Measurements from ENCODE around the gene GALT.

The GALT gene

DNA sequence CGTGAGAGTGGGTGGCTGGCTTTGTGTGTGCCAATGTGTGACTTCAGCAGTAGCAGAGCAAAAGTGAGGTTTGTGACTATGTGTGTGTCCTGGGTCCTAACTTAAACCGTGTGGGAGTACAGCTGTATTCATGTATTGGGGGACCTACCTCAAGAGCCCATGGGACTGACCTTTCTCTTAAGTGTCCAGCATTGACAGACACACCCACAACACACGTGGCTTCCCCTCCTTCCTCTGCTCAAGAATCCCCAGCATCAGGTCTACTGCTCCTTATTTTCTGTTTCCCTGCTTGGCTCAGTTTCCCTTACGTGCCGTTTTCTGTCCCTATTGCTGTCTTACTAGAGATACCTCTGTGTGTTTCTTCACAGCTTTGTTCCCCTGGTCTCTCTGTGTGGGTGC is 6.1 kb downstream of the GALT start:
- DNase-seq = no peak

DNA sequence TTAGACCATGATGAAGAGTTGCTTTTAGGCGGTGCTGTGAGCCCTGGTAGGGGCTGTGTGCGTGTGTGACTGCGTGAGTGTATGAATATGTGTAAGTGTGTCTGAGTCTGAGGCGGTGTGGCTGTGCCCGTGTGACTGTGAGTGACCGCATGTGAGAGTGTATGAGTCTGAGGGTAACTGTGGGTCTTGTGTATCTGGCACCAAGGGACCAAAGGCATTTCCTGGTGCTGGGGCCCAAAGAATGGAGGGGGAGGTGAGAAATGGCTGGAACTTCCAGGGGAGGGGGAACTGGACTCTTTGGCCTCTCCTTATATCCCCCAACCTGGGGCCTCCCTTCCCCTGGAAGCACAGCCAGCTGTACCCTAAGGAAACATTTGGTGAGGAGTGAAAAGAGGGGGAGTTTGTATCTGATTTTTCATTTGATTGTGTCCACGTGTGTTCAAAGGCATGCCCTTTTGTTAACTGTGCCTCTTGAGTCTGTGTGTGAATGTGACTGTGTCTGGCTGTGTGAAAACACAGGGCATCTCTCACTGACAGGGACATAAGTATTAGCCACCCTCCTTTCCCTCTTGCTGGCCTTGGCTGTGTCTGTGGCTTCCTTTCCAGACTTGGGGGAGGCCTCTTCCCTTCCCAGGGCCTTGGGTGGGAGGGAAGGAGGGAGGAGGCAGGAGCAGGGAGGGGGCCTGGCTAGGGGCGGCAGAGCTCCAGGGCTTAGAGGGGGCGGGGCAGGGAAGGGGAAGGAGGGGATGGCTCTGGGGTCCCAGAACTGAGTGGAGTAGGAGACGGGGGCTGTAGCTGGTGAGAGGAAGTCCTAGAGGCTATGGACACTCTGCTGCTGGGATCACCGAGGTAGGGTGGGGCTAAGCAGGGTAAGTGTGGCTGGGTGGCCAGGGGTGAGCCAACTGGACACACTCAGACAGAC is 6.9 kb downstream of the GALT start:
- DNase-seq = no peak

DNA sequence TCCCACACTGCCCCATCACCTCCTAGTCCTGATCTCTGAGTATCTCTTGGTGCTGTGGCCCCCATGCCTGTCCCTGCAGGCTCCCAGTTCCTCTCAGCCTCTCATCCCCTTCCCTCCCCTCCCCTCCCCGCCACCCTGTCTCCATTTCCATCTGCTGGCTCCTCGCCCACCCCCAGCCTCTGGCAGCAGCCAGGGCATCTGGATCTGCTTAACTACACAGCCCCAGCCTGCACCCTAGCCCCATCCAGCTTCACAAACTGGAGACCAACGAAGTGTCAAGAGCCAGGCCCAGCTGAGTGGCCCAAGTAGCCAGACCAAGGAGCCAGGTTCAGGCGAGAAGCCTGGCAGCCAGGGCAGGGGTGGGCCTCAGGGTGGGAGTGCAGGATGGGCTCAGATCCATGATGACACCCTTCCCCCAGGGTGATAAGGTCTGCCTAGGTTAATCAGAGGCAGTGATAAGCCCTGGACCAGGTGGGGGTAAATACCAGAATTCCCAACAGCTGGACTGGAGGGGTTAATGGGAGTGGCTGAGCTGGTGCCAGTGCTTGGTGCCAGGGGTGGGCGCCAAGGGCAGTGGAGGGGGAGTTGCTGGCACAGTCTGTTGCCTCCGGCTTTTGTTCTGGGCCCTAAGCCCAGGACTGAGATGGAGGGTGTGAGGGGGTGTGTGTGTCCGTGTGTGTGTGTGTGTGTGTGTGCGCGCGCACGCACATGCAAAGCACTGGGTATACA is 8.0 kb downstream of the GALT start:
- no peak for DNase-seq

DNA sequence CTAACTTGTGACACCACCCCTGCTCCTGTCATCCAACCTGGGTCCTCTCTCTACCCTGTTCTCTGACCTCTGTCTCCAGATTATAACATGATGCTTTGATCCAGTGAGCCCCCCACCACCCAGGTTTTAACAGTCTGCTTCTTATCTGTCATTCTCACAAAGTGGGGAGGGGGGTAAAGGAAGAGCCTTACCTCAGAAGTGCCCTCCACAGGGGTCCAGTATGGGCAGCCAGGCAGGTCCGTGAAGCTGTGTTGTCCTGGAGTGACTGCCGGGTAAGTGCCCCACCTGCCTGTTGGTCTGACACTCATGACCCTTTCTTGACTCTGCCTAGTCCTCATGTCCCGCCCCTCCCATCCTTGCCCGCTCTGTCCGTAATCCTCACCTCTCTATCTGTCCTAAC is 8.9 kb downstream of the GALT start:
- no peak for DNase-seq

DNA sequence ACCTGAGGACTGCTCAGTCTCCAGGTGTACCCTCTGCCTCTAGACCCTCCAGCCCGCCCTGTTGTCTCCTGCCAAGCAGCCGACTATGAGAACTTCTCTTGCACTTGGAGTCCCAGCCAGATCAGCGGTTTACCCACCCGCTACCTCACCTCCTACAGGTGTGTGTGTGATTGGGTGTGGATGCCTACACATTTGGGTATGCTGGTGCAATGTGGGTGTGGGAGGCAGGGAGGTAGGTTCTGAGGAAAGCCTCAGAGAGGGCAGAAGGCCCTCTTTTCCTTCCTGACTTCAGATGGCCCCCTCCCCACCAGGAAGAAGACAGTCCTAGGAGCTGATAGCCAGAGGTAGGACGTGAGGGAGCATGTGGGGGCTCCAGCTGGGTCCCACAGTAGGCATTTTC is 10.5 kb downstream of the GALT start:
- DNase-seq = no peak

DNA sequence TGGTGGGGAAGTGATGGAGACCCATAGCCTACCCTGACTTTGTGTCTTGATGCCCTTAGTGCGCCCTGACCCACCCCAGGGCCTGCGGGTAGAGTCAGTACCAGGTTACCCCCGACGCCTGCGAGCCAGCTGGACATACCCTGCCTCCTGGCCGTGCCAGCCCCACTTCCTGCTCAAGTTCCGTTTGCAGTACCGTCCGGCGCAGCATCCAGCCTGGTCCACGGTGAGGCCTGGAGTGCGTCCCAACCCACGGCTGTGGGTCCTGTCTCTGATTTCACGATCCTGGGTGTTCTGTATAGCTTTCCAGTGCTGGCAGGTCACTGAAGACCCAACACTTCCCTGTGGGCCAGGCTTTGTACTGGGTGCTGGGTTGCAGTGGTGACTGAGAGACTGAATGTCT is 12.0 kb downstream of the GALT start:
- no peak for DNase-seq

DNA sequence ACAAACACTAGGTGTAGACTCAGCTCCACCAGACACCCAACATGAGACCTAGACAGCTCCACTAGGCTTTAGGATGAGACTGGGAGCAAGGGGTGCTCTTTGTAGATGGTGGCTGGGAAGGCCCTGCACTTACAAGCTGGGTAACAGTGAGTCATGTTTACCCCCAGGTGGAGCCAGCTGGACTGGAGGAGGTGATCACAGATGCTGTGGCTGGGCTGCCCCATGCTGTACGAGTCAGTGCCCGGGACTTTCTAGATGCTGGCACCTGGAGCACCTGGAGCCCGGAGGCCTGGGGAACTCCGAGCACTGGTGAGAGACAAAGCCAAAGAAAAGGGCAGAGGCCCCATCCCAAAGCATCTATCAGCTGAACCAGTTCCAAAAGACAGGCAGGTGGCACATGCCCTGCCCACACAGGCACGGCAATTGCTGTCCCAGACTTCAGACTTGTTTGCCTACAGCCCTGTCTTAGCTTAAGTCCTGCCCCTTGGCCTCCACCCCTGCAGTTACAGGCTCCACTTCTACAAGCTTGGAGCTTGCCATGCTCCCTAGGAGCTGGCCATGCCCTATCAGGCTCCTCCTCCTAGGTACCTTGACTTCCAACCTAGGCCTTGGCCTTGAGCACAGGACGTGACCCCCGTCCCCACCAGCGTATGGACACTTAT is 13.2 kb downstream of the GALT start:
- no peak for DNase-seq

DNA sequence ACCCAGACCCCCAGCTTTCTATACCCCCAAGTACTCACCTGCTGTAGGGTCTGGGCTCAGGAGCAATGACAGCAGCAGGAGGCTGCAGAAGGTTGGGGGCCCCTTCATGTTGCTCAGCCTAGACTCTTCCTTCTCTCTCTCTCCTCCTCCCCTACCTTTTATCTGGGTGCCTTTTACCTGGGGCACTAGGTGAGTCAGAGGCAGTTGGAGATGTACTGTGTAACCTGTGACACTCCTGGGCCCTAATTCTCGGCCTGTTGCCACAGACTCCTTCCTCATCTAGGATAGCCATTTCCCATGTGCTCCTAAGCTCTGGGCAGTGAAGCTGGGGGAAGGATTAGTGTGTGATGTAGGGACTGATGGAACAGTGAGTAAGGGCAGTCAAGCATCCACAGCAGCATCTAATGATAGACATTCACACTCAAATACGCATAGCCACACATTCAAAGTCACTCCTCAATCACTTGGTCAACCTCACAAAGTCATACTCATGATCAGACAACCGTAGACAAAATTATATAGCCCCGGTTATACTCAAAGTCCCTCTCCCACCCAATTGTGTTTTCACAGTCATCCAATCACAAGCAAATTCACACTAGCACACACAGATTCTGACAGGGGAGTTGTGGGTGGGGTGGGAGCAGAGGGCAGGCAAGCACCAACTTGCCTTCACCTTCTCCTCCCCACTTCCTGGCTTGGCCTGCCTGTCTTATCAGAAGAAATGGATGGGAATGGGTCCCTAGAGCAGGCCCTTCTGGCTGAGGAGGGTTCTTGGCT is 16.2 kb downstream of the GALT start, which contains the start of gene CCL27:
TSS of gene CCL27 (minus strand) at position 132 of the 777 bp plus-strand sequence. CDS start at position 108, 24 bp downstream.
- no peak for DNase-seq

DNA sequence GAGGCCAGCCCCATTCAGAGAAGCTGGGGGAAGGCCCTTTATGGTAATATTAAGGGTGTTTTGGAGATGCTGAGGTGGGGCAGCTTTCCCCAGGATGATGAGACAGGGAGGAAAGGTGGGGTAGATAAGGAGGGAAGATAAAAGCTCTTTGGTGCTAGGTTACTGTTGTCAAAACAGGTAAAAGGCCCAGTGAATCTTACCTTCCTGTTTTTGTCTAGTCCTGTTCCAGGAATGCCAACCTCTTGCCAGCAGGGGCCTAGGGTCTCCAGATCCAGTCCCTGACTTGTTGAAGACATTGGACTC is 16.8 kb downstream of the GALT start:
- DNase-seq = no peak

DNA sequence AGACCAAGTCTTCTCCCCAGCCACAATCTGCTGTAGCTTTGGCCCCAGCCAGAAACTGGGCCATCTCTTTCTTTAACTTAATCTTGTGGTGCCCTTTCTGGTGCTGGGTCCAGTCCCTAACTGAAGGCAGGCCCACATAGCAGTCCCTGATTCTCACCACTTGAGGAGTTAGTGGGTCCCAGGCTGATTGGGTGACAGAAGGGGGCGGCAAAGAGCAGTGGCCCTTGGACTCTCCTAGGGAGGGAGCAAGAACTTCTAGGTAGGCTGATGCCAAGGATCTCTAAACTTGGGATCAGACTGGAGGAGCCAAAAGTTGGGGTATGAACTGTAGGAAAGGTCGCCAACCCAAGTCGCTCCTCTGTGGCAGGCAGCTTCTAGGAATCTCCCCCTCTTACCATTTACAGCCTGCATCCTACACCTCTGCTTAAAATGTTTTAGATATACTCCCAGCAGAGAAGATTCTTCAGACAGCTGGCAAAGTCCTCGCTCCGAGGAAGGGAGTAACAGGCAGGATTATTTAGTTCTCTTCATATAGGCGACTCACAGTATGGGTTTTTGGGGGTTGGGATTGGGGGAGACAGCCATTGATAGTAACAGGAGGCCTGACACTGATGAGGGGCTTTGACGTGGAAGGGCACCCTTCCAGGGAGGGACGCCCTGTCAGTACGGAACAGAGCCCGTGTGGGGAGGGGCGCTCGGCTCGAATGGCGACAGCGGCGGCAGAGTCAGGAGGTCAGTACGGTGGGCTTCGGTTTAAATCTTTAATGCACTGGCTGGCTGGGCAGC is 18.0 kb downstream of the GALT start:
- peak; percentile 39 for DNase-seq

DNA sequence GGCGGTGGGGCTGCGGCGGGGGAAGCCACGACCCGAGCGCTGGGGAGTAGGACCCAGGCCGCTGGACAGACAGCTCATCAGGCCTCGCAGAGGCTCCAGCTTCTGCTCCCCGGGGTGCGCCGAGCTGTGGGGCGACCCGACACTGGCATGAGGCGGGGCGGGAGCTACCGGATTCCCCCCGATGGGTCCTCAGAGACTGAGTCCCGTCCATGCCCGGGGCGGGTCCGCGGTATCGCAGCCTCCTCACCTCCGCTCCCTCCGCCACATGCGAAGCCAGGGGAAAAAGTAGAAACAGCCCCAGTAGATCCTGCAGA is 18.5 kb downstream of the GALT start:
- DNase-seq = no peak

DNA sequence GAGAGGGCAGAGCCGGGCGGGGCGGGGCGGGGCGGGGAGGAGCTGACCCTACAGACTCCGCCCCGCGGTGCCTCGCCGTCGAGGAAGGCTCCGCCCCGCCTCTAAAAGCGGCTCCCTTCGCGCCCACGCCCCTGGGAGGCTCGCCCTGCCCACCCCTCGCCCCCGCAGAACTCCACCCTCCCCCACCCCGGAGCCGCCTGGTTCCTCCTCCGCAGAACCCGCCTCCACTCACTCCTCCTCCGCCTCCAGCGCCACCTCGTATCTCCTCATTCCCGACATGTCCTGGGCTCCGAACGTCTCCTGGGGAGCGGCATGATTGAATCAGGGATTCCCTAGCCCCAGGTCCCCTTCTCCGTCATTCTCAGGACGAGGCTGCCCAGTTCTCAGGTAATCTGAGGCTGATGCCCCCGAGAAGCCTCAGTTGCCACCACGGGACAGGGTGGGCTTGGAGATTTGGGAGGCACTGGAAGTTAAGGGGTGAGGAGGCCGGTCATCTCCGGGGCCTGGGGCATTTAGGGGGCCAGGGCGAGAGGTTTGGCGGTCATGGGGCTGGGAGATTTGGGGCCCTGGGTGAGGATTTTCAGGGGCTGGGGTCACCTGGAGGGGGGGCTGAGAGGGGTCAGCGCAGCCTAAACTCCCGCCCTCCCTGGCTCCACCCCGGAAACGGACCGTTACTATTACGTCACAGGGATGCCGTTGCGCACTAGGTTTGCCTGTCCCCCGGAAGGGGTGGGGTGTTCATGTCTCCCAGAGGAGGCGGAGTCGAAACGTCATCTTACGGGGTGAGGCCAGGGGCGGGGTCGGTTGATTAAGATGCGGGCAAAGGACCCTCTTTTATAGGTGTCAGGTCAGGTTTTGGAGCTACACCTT is 19.1 kb downstream of the GALT start:
- DNase-seq = peak; percentile 76

DNA sequence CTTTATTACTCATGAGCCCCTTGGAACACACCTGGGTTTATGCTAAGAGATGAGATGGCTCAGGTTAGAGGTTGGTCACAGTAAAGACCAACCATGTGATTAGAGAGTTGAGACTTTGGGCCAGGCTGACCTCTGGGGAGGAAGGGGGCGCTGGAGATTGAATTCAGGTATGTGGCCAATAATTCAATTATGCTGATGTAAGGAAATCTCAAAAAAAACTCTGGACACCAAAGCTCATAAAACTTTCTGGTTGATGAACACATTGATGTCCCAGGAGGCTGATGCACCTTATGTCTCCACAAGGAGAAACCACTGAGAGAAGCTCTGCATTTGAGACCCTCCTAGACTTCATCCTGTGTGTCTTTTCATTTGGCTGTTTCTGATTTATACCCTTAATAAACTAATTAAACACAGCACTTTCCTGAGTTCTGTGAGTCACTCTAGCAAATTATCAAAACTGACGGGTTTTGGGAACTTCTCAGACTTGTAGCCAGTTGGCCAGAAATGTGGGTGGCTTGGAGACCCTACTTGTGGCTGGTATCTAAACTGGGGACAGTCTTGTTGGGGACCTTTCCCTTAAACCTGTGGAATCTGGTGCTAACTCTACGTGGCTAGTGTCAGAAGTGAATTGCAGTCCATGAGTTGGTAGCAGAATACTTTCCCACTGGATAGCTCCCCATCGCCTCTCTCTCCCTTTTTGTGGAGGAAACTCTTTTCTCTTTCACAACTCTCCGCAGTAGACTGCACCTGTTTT is 23.5 kb downstream of the GALT start:
- no peak for DNase-seq

DNA sequence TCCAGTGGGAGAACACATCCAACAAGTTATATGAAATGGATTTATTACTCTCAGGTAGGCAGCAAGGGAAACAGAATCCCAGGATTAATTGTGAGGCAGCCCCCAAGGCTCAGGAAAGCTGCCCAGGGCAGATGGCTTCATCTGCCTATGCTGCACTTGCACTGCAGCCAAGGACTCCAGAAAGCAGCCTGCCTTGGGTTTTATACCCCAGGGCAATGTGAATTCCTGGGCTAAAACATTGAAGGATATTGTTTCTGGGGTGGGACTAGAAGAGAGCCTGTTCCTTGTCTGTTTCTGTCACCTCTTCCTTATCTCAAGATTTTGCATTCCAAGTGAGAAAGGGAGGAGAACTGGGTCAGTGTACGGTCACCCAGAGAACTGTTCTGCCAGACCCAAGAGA is 24.8 kb downstream of the GALT start:
- no peak for DNase-seq

DNA sequence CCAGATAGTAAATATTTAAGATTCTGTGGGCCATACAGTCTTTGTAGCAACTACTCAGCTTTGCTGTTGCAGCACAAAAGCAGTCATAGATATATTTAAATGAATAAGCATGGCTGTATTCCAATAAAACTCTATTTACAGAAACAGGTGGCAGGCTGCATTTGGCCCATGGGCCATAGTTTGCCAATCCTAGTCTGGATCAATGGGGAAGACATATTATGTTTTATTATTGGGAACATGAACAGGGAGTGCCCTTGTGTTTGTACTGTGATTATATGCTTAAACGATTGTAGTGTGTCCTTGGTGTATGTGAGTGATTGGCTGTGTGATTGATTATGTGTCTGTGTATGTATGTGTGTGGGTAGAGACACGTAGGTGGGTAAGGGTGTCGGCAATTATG is 28.0 kb downstream of the GALT start:
- no peak for DNase-seq

DNA sequence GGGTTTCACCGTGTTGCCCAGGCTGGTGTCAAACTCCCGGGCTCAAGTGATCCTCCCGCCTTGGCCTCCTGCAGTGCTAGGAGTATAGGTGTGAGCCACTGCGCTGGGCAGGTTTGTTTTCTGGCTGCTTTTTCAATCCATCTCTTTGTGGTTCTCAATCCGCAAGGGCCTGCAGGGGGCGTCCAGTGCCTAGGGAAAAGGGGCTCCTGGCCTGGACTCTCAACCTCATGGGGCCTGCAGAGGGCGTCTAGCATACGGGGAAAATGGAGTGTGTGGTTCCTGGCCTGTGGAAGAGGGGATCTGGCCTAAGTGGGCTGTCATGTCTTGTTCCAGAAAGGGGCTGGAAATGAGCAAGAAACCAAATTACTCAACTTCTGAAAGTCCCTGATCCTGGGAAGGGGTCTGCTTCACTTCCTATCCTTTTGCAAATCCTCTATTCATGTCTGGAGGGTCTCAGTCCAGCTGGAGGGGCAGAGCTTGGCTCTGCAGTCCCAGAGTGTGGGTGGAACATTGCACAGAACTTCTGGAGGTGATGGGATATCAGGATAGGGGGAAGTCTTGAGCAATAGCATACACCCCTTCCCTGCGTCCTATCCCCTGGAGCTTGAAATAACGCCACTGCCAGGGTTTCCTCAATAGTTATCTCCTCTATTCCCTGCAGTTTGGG is 28.7 kb downstream of the GALT start:
- peak; percentile 25 for DNase-seq

DNA sequence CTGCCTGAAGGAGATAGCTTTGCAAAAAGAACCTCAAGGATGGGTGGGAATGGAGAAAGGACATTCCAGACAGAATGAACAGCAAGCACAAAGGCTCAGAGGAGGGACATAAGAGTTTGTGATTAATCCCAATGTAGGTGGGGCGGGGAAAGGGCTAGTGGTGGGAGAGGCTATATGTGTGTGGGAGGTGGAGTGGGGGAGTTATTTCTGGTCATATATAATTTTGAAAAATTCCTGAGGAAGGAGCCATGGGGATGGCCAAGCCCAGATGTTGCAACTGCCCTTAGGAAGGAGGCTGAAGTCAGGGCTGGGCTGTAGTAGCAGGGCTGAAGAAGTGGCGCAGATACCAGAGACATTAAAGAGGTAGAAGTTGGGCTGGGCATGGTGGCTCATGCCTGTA is 29.4 kb downstream of the GALT start:
- no peak for DNase-seq

DNA sequence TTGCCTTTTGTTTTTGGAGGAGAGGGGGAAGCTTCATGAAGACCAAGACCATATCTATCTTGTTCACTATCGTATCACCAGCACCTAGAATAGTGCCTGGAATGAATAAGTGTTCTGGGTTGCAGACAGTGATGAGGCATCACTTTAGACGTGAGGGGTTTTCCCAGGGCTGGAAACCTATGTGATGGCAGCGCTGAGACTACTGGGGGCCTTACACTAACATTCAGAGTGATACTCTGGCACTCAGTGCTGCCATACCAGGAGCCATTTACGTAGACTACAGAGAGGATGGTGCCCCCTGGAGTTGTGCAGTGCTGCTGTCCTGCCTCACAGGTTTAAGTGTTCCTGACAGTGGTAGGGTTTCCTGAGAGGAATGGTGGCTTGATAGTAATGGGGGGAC is 37.7 kb downstream of the GALT start:
- no peak for DNase-seq

DNA sequence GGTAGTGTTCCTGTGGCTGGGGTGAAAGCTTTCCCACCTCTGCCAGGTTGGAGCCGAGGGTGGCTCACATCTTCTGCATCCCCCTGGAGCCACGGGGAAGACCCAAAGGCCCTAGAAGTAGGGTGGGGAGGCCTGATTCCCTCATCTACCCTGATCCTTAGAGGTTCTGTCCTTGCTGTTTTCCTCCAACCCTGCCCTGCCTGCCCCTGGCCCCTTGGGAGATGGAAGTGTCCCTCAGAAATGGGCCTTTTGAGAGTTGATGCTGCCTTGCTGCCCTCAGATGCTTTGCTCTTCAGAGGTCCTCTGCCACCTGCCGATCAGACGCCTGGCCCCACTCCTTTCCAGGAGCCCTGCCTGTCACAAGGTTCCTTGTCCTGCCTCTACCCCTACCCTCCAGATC is 38.3 kb downstream of the GALT start:
- DNase-seq = no peak

DNA sequence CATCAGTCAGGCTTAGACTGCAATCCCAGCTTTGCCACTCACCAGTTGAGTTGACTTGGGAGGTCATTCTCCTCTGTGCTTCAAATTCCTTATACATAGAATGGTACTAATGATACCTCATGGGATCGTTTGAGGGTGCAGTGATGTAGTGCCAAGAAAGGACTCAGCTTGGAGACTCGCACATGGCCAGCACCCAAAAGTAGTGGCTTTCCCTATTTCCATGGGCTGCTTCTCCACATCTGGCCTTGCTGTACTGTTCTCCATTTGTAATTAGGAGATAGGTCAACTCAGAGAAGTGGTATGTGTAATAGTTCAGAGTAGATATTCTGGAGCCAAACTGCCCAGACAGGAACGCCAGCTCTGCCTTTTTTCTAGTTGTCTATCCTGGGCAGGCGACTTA is 39.1 kb downstream of the GALT start:
- no peak for DNase-seq

All from NCI-H526 treated with DMSO at 0.1 percent for 48 hours (cell line).